ENCODE results near the gene ENGASE.

Gene ENGASE

DNA sequence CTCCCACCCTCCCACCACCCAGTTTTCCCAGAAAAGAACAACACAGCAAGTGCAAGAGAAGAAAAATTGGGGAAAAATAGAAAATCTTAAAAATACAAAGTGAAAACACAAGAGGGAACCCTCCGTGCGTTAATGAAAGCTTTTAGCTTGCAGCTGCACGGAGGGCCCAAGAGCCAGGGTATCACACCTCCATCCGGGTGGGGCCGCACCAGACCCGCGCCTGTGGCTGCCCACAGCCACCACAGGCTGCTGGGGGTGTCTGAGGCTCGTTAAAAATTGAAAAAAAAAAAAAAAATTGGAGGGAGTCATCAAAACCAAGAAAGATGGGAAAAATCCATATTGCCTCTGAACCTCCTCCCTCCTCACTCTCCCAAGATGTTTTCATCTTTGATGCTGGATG lies 18.6 kb downstream of the ENGASE start:
- no peak for DNase-seq (ENCODE audit: low spot score)

- no peak for DNase-seq (ENCODE audit: low spot score)
Observed at GRCh38 chr17:79094261-79094660, 19.6 kb downstream of the ENGASE start.

- no peak for DNase-seq (ENCODE audit: low spot score)
Observed at GRCh38 chr17:79095345-79096055, 20.9 kb downstream of the ENGASE start.

DNA sequence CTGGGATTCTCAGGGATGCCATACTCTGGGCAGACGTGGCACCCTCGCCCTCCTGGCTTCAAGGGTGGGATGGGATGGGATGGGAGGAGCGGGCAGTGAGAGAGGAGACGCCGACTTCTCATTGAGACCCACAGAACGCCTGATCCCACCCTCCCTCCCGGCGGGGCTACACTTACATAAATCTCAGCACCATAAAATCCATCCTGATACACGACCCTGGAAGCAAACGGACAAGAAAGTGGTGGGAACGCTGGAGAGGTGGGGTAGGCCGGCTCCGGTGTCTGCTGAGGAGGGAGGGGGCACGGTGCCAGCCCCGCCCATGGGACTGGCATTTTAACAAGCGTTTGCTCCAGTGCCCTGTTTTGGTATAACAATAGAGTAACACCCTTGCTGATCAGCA lies 21.9 kb downstream of the ENGASE start:
- no peak for DNase-seq (ENCODE audit: low spot score)

GRCh38 chr17:79097226-79098055 lies 22.8 kb downstream of the ENGASE start:
- no peak for DNase-seq (ENCODE audit: low spot score)

- no peak for DNase-seq (ENCODE audit: low spot score)
Observed at GRCh38 chr17:79098282-79098867, 23.8 kb downstream of the ENGASE start.

DNA sequence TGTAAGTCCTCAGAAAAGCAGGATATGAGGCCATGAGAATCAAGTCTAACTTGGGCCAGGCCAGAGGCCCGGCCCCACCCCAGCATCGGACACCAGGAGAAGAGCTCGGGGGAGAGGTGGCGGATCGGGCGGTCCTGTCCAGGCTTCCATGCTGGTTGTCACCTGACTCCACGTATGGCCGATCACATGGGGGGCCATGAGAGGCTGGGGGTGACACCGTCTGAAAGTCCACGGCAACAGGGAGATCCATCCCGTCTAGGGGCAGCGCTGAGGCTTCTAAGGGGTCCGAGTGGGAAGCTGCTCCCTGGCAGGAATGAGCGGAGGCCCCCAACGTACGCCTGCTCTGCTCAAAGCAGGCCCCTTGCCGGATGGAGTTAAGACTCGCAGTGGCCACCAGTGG lies 25.8 kb downstream of the ENGASE start:
- no peak for DNase-seq (ENCODE audit: low spot score)

DNA sequence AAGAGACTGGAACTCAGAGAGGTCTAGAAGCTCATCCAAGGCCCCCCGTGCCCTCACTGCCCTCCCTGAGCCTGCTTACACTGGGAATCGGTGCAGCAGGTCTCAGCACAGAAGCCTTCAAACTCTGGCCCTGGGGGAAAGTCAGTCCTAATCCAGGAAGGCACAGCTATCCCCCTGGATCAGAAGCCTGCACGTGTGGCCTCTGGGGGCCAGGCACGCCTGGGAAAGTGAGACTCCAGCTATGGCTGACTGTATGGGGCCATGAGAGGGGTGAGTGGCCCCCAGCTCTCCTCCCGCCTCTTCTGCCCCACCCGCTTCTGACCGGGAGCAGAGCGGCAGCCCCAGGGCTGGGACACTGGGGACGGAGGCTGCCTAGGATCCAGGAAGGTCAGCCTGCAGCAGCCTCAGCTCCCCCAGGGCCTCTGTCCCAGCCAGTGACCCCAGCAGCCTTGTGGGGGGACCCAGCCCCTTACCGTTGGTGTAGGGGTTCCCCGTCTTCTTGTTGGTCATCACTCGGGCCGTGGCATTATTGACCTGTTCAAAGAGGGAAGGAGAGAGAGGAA lies 26.6 kb downstream of the ENGASE start:
- DNase-seq (ENCODE audit: low spot score): no peak

- DNase-seq (ENCODE audit: low spot score): no peak
Observed at GRCh38 chr17:79102214-79102613, 27.6 kb downstream of the ENGASE start.

GRCh38 chr17:79104898-79105600 lies 30.4 kb downstream of the ENGASE start:
- no peak for DNase-seq (ENCODE audit: low spot score)

DNA sequence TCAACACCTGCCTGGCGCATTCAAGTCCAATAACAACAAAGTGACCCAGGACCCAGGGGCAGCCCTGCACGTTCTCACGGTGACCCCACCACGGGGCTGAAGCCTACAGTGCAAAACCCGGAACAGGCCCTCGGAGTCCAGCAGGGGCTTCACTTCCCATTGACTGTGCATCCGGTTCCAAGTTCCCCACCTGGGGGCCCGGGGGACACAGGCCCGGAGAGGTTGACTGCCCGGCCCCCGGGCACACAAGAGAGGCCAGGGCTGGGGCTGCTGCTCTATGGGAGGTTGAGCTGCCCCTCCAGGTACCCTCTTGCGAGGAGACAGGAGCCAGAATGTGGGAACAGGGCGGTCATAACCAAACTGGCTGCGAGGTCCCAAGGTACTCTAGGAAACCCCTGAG lies 31.3 kb downstream of the ENGASE start:
- no peak for DNase-seq (ENCODE audit: low spot score)

DNA sequence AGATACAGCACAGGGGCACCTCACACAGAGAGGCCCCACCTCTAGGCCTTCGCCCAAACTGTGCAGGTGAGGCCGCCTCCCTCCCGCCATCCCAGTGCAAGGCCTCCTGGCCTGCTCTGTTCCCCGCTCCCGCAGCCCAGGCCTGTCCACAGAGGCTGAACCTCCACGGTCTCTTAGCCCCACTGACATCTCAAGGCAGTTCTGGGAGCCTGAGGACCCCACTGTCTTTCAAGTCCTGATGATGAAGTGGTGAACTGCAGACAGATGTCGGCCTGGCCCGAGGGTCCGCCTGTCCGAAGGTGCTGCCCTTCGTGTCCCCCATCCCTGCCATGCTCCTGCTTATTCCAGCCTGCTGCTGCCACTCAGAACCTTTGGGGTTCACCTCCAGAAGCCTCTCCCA lies 32.3 kb downstream of the ENGASE start:
- no peak for DNase-seq (ENCODE audit: low spot score)

DNA sequence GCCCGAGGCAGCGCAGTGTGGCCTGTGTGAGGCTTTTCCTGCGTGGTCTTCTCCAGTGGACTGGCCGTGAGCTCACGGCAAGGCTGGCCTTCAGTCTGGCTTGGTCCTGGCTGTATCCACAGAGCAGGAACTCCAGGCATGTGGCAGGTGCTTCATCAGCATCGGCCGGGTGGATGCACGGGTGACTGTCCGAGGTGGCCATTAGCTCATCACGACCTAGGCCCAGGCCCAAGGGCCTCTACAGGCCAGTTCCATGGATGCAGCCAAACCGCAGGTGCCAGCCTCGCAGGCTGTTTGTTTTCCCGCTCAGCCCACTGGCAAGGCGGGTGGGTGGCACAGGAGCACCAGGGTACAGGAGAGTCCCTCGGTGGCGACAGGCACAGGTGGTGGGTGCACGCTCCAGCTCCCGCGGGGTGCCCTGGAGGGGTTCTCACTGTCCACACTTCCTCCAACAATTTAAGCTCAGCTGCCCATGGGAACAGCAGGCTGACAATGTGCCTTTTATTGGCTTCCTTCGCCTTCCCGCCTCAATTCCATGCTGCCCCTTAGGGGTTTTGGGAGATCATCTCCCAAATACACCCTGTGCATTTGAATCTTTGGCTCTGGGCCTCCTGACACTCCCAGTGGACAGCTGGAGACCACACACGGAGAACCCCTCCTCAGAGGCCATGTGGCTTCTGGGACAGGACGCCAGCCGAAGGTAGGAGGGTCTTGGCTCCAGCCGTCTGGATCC lies 33.0 kb downstream of the ENGASE start:
- DNase-seq (ENCODE audit: low spot score): no peak

DNA sequence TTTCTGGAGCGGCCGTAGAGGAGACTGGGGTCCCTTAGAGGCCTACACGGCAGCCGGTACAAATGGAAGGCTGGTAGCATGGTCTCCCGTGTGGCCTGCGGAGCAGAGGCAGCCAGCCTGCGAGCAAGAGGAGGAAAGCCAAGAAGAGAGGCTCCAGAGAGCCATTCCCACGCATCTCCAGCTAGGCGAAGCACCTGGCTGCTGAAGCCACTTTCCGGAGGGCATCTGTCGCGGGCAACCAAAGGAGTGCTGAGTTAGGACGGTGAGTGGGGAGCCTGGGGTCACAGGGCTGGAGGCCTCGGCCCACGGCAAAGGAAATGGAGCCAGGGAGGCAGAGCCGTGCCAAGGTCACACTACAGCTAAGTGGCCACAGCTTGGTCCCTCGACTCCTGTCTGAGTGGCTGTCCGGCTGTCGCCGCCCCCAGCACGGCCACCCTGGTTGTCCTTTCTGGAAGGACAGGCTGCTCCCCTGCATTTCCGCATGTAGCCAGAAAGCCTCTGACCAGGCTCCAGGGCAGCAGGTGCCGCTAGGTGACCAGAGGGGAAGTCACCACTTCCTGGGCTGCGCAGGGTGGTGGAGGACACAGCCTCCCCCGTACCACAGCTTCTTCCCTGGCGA lies 33.7 kb downstream of the ENGASE start:
- DNase-seq (ENCODE audit: low spot score): no peak

GRCh38 chr17:79108870-79109269 lies 34.2 kb downstream of the ENGASE start:
- no peak for DNase-seq (ENCODE audit: low spot score)

DNA sequence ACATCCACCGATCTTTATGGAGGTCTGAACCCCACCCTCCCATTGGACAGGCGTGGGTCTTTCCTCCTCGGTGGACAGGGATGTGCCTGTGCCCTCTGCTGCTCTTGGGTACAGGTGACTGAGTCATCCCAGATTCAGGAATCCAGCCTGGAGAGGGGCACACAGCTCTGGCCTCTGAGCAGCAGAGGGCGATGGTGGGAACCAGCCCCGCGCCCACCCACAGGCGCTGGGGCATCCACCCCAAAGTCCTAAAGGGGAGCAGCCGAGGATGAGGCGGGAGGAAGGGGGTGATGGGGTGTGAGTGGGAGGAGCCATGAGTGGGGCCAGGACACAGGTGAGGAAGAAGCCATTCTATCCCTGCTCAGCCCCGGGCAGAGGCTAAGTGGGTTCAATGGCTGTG lies 35.0 kb downstream of the ENGASE start:
- DNase-seq (ENCODE audit: low spot score): no peak

GRCh38 chr17:79111097-79111496 lies 36.5 kb downstream of the ENGASE start:
- no peak for DNase-seq (ENCODE audit: low spot score)

GRCh38 chr17:79112471-79112870 lies 37.8 kb downstream of the ENGASE start:
- no peak for DNase-seq (ENCODE audit: low spot score)

GRCh38 chr17:79113699-79114457 lies 39.3 kb downstream of the ENGASE start:
- DNase-seq (ENCODE audit: low spot score): no peak
